HG03060 (cell line): Measurements from ENCODE around the gene OAF.
"Not testable (repeated sequence)": the region's sequence is repeated elsewhere in the genome, so short reads cannot be mapped to it uniquely, and the experiment has no call there.

Source experiments
- ATAC-seq: cut with Tn5 transposase; IDR thresholded peaks from one replicate; pipeline ENCODE4 v1.9.1; 2021; ENCODE audit warnings: low read depth, moderate number of reproducible peaks; ENCODE audit not compliant: unreplicated experiment

The OAF gene

DNA sequence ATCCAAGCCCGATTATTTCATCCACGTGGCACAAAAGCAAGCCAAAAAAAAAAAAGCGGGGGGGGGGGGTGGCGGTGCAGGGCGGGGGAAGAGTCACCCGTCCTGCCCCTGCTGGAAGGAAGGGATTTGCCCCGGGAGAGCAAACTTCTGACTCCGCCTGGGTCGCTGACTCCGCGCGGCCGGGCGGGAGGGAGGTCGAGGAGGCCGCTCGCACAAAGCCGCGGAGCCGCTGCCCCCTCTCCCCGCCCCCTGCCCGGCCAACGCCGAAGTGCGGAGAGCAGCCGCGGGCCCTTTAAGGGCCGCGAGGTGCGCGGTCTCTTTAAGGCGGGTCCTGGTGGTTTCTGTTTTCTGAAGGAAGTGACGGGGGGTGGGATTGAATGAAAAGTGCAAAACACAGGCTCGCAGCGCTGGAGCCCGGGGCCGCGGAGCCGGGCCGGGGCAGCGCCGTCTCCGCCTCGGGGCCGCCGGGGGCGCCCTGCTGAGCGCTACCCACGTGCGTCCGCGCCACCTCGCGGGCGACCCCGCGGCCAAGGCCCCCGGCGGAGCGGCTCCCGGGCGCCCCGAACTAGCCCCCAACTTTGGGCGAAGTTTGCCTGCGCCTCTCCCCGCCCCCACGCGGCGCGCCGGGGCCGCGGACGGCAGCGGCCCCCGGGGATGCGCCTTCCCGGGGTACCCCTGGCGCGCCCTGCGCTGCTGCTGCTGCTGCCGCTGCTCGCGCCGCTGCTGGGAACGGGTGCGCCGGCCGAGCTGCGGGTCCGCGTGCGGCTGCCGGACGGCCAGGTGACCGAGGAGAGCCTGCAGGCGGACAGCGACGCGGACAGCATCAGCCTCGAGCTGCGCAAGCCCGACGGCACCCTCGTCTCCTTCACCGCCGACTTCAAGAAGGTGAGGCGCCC lies at the start of gene OAF:
TSS of gene OAF (plus strand) at position 407 of the 896 bp plus-strand sequence. CDS start at position 655, 248 bp downstream.
- ATAC-seq, result no peak

DNA sequence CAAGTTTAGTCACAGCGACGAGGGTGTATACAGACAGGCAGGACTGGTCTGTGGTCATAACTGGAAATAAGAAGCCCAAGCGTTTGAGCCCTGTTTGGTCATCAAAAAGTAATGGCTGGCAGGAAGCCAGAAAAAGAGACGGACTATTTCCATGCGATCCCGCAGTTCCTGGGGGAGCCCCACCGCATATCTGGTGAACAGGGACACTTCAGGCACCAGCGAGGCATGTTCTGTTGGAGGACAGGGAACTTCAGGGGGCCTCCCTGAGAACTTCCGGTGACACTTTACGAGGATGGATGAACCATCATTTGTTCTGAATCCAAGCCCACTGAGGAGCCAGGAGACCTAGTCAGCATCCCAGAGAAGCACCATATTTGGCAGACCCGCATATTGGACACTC lies 43.2 kb upstream of the OAF start:
- ATAC-seq, result no peak

DNA sequence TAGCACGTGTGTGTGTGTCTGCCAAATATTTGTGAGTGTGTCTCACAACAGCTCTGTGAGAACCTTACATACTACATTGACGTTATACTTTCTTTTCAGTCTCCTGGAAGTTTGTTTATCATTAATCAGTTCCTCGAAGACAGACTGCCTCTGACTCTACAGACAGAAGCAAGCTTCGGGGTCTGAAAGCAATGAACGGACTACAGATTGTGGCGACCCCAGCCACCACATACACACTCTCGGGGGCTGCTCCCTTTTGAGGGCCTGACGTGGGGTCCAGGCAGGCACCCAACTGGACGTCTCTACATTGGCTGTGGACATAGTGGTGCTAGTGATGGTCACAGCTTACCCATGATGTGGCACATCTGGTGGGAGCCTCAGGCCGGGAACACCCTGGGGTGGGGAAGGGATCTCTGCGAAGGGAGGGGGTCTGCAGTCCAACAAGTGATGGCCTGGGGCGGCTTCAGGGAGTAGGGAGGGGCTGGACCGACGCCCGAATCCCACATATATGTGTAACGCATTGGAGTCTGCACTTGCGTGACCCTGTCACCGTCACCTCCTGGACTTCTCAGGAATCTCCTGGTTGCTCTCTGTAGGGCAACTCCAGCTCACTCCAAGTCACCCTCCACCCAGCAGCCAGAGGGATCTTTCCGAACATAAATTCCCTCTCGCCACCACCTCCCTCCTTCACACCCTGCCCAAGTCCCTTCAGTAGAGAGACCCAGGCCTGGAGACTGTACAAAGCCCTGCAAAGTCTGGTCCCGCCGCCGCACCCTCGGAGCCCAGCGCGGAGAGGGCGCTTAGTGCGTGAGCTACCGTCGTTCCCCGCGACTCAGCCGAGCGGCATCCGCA lies 42.5 kb upstream of the OAF start:
- no peak for ATAC-seq

GRCh38 chr11:120168960-120169681 lies 41.7 kb upstream of the OAF start:
- ATAC-seq, result no peak

DNA sequence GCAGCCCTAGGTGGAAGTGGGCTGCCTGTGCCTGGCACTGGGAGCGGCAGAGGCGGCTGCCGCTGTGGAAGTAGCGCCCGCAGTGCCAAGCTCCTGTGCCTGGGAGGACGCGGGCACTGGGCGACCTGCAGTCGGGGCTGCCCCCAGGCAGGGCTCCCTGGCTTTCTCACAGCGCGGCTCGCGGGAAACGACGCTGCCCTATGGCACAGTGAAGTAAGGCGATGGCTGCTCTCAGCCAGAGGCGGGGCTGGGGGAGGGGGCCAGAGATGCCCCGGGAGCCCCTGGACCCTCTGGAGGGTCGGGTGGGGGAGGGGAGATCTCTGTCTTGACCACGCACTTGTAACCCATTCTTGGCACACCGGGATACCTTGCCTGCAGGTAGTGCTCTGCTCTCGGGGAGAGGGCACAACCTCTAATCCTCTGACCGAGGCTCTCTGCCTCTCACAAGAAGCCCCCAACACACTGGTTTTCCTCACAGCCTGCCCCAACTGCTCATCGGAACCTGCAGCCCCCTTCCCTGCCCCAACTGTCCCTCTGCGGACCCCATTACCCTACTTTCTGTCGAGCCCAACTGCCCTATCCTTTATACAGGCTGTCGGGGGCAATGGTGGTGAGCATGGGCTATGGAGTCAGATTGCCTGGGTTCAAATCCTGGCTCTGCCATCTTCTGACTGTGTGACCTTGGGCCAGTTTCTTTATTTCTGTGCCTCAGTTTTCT lies 40.7 kb upstream of the OAF start:
- no peak for ATAC-seq

DNA sequence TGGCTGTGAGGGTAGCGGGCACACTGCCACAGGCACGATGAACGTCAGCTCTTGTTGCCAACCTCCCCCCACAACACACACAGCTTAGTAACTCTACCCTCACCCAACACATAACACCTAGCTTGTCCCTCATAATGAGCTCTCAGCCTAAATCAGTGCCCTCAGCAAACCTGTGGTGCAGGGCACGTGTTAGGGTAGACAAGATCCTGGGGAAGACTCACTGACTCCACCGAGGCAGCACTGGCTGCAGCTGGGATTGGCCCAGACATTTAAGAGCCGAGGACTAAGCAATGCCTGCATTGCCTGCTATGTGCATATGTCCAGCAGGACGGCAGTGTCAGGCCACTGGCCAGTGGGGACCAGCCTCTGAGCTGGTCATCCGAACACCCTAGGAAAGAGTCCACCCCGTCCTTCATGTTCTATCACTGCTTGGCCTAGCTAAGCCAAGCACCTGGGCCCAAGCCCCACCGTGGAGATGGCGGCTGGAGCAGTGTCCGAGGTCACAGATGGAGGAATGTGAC lies 40.0 kb upstream of the OAF start:
- ATAC-seq, result no peak

DNA sequence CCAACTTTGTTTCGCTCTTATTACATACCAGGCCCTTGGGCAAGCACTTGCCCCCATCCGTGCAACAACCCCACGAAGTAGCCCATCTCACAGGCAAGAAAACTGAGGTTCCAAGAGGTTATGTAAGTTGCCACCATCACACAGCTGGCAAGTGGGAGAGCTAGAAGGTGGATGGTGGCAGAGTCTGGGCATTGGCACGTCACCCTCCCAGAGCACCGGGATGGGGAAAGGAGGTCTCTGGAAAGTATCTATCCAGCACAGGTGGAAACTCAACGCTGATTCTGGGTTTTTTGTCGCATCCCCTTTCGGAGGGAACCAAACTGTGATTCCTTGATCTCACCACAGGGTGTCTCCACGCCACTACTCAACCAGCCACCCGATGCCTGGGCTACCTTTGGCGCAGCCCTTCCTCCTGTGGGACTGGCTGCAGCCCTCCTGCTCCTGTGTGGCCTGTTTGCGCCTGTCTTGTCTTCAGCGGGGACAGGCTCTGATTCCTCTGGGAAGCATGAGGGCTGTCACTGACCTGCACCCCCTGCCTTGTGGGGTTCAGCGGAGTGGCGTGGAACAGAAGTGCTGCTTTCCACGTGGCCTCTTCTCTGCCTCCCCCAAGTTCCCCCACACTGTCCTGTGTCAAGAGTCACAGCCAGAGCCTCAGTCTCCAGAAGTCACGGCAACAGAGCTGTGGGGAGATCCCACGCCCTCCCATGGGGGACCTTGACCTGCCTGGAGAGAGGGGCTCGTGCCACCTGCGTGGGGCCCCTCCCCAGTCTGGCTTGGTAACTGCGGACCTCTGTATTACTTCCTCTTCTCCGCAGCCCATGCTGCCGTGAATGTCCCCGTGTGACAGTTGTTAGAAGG lies 38.5 kb upstream of the OAF start:
- no peak for ATAC-seq

DNA sequence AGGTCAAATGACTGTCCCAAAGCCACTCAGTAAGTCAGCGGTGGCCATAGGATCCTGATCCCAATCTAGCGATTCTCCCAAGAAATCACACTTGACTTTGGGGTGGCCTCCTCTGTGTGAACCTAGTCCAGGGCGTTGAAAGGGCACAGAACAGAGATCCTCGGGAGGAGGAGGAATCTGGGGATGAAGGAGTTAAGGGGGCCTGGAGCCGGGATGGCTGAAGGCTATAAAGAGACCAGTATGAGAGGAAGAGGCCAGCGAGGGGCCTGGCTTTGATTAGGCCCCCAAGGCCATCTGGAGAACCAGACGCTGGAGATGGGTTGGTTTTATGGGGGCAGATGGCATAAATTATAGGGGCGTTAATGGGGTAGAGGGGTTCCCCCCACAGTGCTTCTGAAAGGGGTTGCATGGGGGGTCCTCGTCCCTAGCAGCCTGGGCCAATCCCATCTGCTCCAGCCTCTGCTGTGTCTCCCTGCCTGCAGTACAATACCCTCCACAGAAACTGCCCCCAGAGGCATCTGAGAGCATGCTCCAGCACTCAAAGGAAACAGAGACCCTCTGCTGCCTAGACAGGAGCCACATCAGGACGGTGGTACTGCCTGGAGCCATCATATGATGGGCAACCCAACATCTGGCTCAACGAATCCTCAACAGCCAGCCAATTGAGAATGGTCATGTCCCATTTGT lies 37.7 kb upstream of the OAF start:
- ATAC-seq, result no peak

DNA sequence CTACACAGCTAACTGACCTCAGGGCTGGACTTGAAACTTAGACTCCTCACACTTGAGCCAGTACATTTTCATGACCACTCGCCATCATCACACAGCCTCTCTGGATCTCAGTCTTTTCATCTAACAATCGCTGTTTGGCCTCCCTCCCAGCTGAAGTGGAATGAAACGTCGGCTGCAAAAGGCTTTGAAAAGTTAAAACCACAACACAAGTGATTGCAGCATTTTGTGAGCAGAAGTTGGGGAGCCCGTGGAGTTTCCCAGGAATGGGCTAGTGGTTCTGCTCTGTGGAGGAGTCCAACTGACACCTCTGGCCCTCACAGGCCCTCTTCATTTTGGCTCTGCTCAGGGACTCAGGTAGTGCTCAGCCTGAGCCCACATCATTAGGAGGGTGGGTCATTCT lies 37.0 kb upstream of the OAF start:
- ATAC-seq, result no peak

- ATAC-seq, result no peak
Observed at GRCh38 chr11:120174866-120175265, 36.0 kb upstream of the OAF start.

- no peak for ATAC-seq
Observed at GRCh38 chr11:120178561-120179056, 32.2 kb upstream of the OAF start.

GRCh38 chr11:120179057-120179672 lies 31.7 kb upstream of the OAF start:
- ATAC-seq, result no peak

GRCh38 chr11:120180063-120180462 lies 30.8 kb upstream of the OAF start:
- not testable (repeated sequence) for ATAC-seq

- ATAC-seq, result no peak
Observed at GRCh38 chr11:120180551-120181232, 30.1 kb upstream of the OAF start.

- no peak for ATAC-seq
Observed at GRCh38 chr11:120181376-120181975, 29.4 kb upstream of the OAF start.

GRCh38 chr11:120182372-120182771 lies 28.5 kb upstream of the OAF start:
- no peak for ATAC-seq
